Activated B cell treated with CpG ODN at 0.5 μM for 24 hours (primary cell): ENCODE data around the gene C16orf78. TPM values are rescaled to one million over a fixed set of nuclear protein-coding genes. Genes with fewer than 3 reads are reported as not detected.

Experiments used
- ATAC-seq: fragments of 200-7000 bp; cut with Tn5 transposase; one replicate; pipeline ENCODE4 v1.10.0; 2021; ENCODE audit warnings: low read depth, mild to moderate bottlenecking, moderate library complexity
- CTCF ChIA-PET: fragments of 350-600 bp; sonication (Branson Sonifier 250); formaldehyde crosslinking; loops from one replicate; lab custom pipeline; 2021; ENCODE audit warnings: antibody characterized with exemption; lab: Charles Lee
- POLR2A ChIA-PET: fragments of 350-600 bp; sonication (Branson Sonifier 250); formaldehyde crosslinking; loops from one replicate; lab custom pipeline; 2021; ENCODE audit warnings: antibody characterized with exemption; lab: Charles Lee
- DNase-seq: peaks from one replicate; pipeline ENCODE4 v3.0.0; 2022
- H3K27ac Mint-ChIP-seq: one replicate; pipeline ENCODE4 v1.8.0; 2020; ENCODE audit warnings: mixed read lengths
- H3K27me3 Mint-ChIP-seq: one replicate; pipeline ENCODE4 v1.8.0; 2021; ENCODE audit warnings: mixed read lengths
- H3K36me3 Mint-ChIP-seq: one replicate; pipeline ENCODE4 v1.8.0; 2021; ENCODE audit warnings: low read depth, mixed read lengths
- H3K4me1 Mint-ChIP-seq: one replicate; pipeline ENCODE4 v1.8.0; 2021; ENCODE audit warnings: mixed read lengths
- H3K4me3 Mint-ChIP-seq: one replicate; pipeline ENCODE4 v1.8.0; 2020; ENCODE audit warnings: mild to moderate bottlenecking, mixed read lengths
- H3K9me3 Mint-ChIP-seq: one replicate; pipeline ENCODE4 v1.8.0; 2020; ENCODE audit warnings: mixed read lengths
- intact Hi-C: fragments of 100-400 bp; cut with micrococcal nuclease; formaldehyde crosslinking; loops from one replicate; pipeline ENCODE4 v1.15.1; 2024
- total RNA-seq: library from RNA; stranded (reverse); gene quantifications from 2 replicates; pipeline ENCODE4 v1.2.3, GENCODE V29; 2022
- TF ChIP-seq, protein P1 (sequence below): fragments of 200-600 bp; IDR thresholded peaks from one replicate; pipeline ENCODE4 v1.8.0; 2022; ENCODE audit warnings: antibody characterized with exemption, mild to moderate bottlenecking

Gene C16orf78
- total RNA-seq, 1 donor from 2014 or later: not detected

GRCh38 chr16:49443576-49443975 lies 70.0 kb downstream of the C16orf78 start:
- ATAC-seq: no peak
- ChIA-PET POLR2A (no interaction called here), CTCF (no interaction called here)
- Mint-ChIP-seq H3K36me3 (no peaks in the 10 kb centered on the region), H3K9me3 (no peaks in the 10 kb centered on the region), H3K27ac (no peak overlapping the region), H3K4me1 (peaks cover 24% of the 10 kb centered on the region), H3K4me3 (no peak overlapping the region), H3K27me3 (no peaks in the 10 kb centered on the region)
- TF ChIP-seq, protein P1, sequence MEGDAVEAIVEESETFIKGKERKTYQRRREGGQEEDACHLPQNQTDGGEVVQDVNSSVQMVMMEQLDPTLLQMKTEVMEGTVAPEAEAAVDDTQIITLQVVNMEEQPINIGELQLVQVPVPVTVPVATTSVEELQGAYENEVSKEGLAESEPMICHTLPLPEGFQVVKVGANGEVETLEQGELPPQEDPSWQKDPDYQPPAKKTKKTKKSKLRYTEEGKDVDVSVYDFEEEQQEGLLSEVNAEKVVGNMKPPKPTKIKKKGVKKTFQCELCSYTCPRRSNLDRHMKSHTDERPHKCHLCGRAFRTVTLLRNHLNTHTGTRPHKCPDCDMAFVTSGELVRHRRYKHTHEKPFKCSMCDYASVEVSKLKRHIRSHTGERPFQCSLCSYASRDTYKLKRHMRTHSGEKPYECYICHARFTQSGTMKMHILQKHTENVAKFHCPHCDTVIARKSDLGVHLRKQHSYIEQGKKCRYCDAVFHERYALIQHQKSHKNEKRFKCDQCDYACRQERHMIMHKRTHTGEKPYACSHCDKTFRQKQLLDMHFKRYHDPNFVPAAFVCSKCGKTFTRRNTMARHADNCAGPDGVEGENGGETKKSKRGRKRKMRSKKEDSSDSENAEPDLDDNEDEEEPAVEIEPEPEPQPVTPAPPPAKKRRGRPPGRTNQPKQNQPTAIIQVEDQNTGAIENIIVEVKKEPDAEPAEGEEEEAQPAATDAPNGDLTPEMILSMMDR: no peak
- DNase-seq: no peak
- intact Hi-C loops: no loop called here

DNA sequence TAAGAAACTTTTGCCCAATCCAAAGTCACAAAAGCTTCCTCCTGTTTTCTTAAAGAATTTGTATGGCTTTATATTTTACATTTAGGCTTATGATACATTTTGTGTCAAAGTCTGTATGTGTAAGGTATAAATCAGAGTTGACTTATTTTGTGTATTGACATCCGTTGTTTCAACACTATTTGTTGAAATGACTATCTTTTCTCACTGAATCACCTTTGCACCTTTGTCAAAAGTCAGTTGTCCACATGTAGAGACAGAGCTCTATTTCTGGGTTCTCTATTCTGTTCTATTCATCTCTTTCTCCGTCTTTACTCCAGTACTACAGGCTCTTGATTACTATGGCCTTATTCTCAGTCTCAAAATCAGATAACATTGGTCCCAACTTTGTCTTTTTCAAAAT lies 73.2 kb downstream of the C16orf78 start:
- H3K9me3 Mint-ChIP-seq: no peaks in the 10 kb centered on the region
- peaks cover 7% of the 10 kb centered on the region for H3K4me1 Mint-ChIP-seq
- no peak for DNase-seq
- H3K27ac Mint-ChIP-seq: no peak overlapping the region
- H3K36me3 Mint-ChIP-seq: no peaks in the 10 kb centered on the region
- no peak for ATAC-seq
- POLR2A ChIA-PET: no interaction called here
- CTCF ChIA-PET: no interaction called here
- intact Hi-C loops: no loop called here
- no peak overlapping the region for H3K4me3 Mint-ChIP-seq
- peaks cover 2% of the 10 kb centered on the region for H3K27me3 Mint-ChIP-seq
- TF ChIP-seq, protein P1: no peak

Other genes starting within 250 kb of the C16orf78 start
- not detected in 2 replicates for gene CBLN1, start 92.0 kb upstream of the C16orf78 start, total RNA-seq